H7 (cell line): ENCODE data around the gene ATP1A1. TPM values are rescaled to one million over a fixed set of nuclear protein-coding genes. Genes with fewer than 3 reads are reported as not detected.
A peak's percentile ranks its signal among the peaks of the same experiment; 100 is the strongest.

Experiments
- DNase-seq: peaks from one replicate; pipeline ENCODE4 v3.0.0; 2012
- H3K27me3 ChIP-seq: 2 replicates; pipeline ENCODE4 v1.6.0; 2011; ENCODE audit warnings: mild to moderate bottlenecking, low read length; ENCODE audit not compliant: control insufficient read depth, insufficient read depth
- H3K36me3 ChIP-seq: replicated peaks from 2 replicates; pipeline ENCODE4 v1.5.1; 2011; ENCODE audit warnings: low read length; ENCODE audit not compliant: control insufficient read depth, insufficient read depth
- H3K4me3 ChIP-seq: 2 replicates; pipeline ENCODE4 v1.5.1; 2011; ENCODE audit warnings: low read depth, mild to moderate bottlenecking, control low read depth, low read length, moderate library complexity; ENCODE audit not compliant: insufficient read depth
- total RNA-seq: library from RNA; depleted of rRNA; stranded (reverse); fragments of >200 nt; shearing (Covaris generic); gene quantifications from 2 replicates; pipeline ENCODE4 v1.2.3, GENCODE V29; 2014

ATP1A1 gene
- total RNA-seq, 1 experiment from 2014 or later, result 81.8 TPM

DNA sequence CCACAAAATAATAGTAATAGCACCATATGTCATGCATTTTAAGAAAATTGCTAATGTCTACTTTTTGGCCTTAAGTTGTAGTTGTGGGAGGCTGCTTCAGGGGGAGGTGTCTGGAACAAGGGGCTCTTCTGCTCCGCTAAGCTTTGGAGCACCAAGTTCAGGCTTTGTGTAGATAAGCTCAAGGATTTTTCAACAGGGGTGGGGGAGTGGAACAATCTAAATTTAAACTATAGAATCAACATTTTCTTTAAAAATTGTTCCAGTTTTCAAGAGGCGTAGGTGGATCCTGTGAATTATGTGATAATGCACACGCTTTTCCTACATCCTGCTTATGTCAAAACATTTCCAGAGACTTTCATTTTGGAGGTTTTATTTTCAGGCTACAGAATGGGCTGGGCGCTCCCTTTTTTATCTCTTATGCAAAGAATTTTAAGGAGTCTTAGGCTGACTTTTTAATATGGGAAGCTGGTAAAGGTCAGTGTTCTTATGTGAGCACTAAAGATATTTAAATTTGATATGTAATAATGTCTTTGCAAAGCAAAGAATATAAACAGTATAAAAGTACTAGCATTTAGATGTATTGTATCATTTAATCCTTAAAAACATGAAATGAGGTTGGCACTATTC is 9.9 kb downstream of the ATP1A1 start:
- Histone ChIP-seq H3K36me3 (peaks cover 18% of the 10 kb centered on the region), H3K4me3 (no peak overlapping the region), H3K27me3 (no peaks in the 10 kb centered on the region)
- no peak for DNase-seq

DNA sequence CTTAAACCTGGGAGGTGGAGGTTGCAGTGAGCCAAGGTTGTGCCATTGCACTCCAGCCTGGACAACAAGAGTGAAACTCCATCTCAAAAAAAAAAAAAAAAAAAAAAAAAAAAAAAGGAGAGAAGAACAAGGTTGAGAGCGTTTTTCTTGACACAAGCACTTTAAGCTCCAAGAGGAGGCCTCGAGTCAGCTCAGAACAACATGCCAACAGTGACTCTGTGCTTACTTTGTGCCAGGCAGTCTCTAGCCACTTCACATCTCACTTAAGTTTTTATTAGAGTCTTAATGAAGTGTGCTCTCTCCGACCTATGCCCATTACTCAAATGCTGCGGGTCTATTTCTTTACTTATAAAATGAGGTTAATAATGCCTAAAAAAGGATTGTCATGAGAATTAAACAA is 13.0 kb downstream of the ATP1A1 start:
- Histone ChIP-seq H3K4me3 (no peak overlapping the region), H3K36me3 (peaks cover 42% of the 10 kb centered on the region)

DNA sequence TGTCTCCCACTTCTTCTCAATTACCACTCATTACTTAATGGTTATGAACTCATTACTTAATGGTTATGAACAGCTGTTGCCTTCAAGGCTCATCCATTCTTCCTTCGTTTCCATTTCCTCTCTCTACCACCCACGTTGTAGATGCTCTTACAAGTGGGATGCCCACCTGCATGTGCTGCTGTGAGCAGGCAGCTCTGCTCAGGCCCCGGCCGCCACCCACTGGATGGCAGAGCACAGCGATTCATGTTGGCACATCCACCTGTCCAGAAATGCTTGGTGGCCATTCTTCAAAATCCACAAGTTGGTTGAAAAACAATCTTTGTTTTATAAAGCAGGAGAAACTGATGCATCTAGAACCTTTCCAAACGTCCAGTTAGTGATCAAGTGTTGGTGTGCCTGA is 14.5 kb downstream of the ATP1A1 start:
- DNase-seq, result no peak
- no peak overlapping the region for H3K4me3 ChIP-seq
- H3K27me3 ChIP-seq, result no peaks in the 10 kb centered on the region
- peaks cover 45% of the 10 kb centered on the region for H3K36me3 ChIP-seq

More for the DNA sequence above, 13.0 kb downstream of the ATP1A1 start:
- no peak for DNase-seq
- H3K27me3 ChIP-seq, result no peaks in the 10 kb centered on the region

DNA sequence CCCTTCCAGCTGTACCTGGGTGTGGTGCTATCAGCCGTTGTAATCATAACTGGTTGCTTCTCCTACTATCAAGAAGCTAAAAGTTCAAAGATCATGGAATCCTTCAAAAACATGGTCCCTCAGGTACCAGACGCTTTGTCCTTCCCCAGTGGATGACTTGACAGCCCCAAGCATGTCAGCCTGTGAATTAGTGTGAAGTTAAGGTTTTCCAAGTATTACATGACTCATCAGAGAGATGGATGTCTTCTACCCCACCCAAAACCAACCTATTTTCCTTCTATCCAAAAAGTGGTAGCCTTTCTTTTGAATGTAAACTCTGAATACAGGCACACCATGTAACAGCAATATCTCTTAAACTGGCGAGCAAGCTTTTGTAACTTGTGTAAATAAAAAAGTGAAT is 15.1 kb downstream of the ATP1A1 start:
- H3K4me3 ChIP-seq, result no peak overlapping the region
- peaks cover 47% of the 10 kb centered on the region for H3K36me3 ChIP-seq
- H3K27me3 ChIP-seq, result no peaks in the 10 kb centered on the region
- DNase-seq, result no peak

DNA sequence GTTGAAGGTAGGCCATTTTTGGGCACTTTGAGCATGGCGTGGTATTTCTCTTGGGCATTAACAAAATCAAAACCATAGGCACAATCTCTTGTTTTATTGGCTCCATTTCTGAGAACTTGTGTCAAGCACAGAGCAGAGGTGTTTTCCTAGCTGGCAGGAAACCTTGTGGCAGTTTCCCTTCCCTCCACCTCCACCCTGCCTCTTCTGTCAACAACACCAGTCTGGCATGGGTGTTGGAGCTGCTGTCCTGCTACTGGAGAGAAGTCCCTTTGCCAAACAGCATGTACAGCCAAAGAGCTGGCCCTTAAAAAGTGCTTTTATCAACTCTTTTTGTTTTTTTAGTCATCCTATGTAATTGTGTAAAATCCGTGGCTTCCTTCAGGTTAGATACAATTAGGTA is 16.0 kb downstream of the ATP1A1 start:
- H3K4me3 ChIP-seq, result no peak overlapping the region
- no peak for DNase-seq
- no peaks in the 10 kb centered on the region for H3K27me3 ChIP-seq
- H3K36me3 ChIP-seq, result peaks cover 48% of the 10 kb centered on the region

DNA sequence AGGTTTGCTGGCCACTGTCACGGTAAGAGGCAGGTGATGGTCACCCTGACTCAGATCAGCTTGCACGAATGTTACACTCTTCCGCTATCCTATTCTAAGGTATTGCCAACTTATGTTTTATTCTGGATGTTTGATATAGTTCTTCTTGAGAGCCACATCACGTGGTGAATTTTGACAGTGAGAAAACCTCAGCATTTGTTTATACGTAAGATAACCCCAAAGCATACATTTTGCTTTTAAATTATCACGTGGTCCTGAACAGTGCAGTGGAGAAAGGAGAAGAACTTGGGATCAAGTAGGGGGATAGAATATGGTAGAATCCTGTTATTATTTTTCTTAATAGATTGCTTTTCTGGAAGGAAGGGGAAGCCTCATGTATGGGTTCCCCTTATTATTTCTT is 16.6 kb downstream of the ATP1A1 start:
- Histone ChIP-seq H3K4me3 (no peak overlapping the region), H3K27me3 (no peaks in the 10 kb centered on the region), H3K36me3 (peaks cover 48% of the 10 kb centered on the region)
- no peak for DNase-seq

DNA sequence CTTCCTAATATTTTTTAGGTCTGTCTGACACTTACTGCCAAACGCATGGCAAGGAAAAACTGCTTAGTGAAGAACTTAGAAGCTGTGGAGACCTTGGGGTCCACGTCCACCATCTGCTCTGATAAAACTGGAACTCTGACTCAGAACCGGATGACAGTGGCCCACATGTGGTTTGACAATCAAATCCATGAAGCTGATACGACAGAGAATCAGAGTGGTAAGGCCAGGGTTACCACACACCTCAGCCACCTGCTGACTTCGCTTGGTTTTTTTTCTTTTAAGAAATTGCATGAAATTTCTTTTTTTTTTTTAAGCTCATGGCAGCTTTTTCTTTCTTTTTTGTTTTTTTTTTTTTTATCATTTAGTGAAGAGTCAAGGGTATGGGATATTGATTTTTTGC is 17.2 kb downstream of the ATP1A1 start:
- H3K4me3 ChIP-seq, result no peak overlapping the region
- DNase-seq, result no peak
- no peaks in the 10 kb centered on the region for H3K27me3 ChIP-seq
- peaks cover 48% of the 10 kb centered on the region for H3K36me3 ChIP-seq

DNA sequence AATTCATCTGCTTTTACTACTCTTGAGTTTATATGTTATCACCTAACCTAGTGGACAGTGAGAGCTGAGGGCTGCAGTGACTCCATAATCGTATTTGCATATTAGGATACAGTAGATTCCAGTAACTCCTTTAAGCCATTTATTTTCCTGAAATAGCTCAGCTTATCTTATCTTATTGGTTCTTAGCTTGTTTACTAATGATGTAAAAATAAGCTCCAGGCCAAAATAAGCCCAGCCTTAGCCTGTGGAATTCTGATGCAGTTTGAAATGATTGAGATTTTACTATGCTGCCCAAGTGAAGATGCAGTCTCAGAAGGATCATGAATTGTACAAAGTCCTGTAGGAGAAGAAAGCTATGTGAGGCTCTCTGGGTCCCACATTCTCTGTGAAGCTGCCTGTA is 18.1 kb downstream of the ATP1A1 start:
- Histone ChIP-seq H3K36me3 (peaks cover 46% of the 10 kb centered on the region), H3K27me3 (no peaks in the 10 kb centered on the region), H3K4me3 (no peak overlapping the region)
- DNase-seq, result no peak

DNA sequence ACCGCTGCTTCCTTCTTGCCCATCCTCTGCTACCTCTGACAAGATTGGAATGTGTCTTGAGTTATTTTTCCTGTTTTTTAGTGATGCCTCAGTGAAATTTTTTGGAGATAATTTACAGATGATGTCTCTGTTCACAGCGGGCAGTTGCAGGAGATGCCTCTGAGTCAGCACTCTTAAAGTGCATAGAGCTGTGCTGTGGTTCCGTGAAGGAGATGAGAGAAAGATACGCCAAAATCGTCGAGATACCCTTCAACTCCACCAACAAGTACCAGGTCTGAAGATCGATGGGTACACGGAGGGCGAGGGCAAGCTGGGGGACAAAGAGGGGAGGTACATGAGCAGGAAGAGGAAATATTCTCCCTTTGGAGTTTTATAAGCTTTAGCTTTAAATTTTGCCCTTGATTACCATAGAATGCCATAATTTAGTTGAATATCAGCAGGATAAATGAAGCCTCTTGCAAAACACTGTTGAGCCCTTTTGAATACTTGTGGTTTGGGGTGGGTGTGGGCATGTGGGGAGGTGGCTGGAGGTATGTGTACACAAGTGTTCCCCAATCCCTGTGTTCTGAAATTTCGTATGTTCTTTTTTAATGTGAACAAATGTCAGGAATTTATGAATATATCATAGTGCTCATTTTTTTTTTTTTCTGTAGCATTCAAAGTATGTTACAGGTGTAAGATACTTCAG is 19.8 kb downstream of the ATP1A1 start:
- Histone ChIP-seq H3K36me3 (peaks cover 47% of the 10 kb centered on the region), H3K4me3 (no peak overlapping the region), H3K27me3 (no peaks in the 10 kb centered on the region)
- DNase-seq, result no peak

DNA sequence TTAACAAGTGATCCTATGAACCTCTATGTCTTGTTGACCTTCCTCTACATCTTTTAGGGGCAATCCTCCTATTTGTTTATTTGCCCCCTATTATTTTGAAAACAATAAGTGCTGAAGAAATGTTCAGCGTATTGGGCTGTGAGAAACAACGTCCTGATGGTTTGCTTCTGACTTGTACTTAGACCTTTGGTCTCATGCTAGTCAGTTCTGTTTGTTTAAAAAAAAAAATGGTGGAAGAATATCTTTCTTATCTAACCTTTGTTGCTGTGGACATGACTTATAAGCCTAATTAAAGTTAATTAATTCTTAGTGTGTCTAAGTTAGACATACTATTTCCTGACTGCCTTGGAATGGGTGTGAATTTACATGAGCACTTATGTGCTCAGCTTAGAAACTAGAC is 20.7 kb downstream of the ATP1A1 start:
- Histone ChIP-seq H3K4me3 (no peak overlapping the region), H3K36me3 (peaks cover 53% of the 10 kb centered on the region), H3K27me3 (no peaks in the 10 kb centered on the region)
- no peak for DNase-seq

DNA sequence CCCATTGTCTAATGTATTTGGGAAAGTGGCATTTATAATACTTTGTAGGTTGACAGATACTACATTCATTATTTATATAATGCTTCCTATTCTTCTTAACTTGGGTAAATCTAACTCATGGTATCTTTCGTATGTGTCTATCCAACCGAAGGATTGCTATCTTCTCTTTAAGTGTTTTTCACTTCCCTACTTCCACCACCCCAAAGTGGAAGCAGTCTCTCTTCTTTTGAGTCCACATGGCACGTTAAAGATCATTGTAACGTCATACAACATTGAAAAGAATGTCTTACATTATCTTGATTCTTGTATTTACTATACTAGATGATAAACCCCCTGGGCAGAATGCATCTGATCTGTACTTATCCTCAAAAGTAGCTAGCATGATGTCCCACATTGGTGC is 21.2 kb downstream of the ATP1A1 start:
- no peaks in the 10 kb centered on the region for H3K27me3 ChIP-seq
- H3K4me3 ChIP-seq, result no peak overlapping the region
- H3K36me3 ChIP-seq, result peaks cover 50% of the 10 kb centered on the region
- no peak for DNase-seq

DNA sequence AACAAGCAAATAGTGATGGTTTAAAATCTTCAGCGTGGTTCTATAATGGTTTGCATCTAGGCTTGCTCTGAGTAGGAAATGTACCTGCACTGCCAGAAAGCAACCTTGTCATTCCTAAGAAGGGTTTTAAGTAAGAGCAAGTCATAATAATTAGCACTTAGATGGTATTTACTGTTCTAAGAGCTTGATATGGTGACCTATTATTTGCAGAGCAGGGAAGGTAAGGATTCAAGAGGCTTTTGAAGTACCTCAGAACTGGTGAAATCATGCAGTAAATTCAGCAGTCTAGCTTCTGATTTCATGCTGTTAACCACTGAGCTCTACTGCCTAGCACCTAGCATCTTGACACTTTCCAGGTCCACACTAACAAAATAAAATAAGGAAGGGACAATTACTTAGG is 23.7 kb downstream of the ATP1A1 start:
- Histone ChIP-seq H3K4me3 (no peak overlapping the region), H3K36me3 (peaks cover 52% of the 10 kb centered on the region), H3K27me3 (no peaks in the 10 kb centered on the region)
- DNase-seq, result no peak

DNA sequence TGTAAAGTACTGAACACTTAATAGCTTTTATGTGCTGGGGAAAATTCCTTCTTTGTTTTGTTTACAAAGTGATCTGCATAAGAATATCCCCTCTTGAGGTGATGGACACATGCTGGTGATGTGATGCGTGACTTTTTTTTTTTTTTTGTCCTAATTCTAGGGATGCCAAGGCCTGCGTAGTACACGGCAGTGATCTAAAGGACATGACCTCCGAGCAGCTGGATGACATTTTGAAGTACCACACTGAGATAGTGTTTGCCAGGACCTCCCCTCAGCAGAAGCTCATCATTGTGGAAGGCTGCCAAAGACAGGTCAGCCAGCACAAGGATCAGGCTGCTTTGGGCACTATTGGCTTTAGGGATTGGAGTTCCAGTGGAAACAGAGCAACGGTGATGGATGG is 24.7 kb downstream of the ATP1A1 start:
- H3K4me3 ChIP-seq, result no peak overlapping the region
- peak; percentile 20 for DNase-seq
- H3K36me3 ChIP-seq, result peaks cover 57% of the 10 kb centered on the region
- H3K27me3 ChIP-seq, result no peaks in the 10 kb centered on the region

DNA sequence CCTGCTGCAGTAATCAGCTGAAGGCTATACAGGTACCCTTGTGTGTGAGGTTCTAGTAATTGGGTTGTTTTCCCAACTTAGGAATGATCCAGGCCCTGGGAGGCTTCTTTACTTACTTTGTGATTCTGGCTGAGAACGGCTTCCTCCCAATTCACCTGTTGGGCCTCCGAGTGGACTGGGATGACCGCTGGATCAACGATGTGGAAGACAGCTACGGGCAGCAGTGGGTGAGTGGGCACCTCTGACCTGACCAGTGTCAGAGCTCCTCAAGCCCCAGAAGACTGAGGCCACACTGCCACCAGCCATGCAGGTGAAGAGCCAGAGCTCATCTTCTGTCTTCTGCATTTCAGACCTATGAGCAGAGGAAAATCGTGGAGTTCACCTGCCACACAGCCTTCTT is 27.7 kb downstream of the ATP1A1 start:
- H3K27me3 ChIP-seq, result no peaks in the 10 kb centered on the region
- no peak overlapping the region for H3K4me3 ChIP-seq
- peaks cover 73% of the 10 kb centered on the region for H3K36me3 ChIP-seq
- DNase-seq, result no peak

DNA sequence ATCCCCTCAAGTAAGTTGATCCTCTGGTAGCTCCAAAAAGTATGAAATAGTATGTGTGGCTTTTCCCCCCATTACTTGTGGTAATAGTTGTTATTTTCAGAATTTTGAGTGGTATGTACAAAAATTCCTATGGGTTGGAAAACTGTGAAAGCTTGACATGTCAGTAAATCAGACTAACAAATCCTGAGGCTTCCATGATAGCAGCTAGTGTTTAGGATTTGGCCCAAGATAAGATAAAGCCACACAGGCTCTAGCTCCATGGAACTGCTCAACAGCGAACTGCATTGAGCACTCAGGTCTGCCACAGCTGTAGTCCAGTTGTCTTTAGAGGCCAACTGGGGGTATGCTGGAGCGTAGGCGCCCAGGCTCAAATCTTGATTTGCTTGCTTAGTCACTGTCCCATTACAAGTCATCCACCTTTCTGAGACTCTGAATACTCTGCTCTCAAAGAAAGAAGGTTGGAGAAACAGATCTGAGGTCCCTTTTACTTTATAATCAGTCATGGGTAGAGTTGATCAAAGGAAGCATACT is 28.7 kb downstream of the ATP1A1 start:
- no peak overlapping the region for H3K4me3 ChIP-seq
- H3K36me3 ChIP-seq, result peaks cover 75% of the 10 kb centered on the region
- H3K27me3 ChIP-seq, result no peaks in the 10 kb centered on the region
- DNase-seq, result no peak
